NK-92 treated with Interleukin-12 subunit alpha and Interleukin-12 subunit beta, amount 100 ng/mL, for 24 hours (cell line): ENCODE measurements around the gene PEX7.
"Not testable (repeated sequence)": the region's sequence is repeated elsewhere in the genome, so short reads cannot be mapped to it uniquely, and the experiment has no call there.

Experiments used
- DNase-seq: peaks from one replicate; lab custom pipeline; 2025; lab: John Stamatoyannopoulos, UW

The PEX7 gene

DNA sequence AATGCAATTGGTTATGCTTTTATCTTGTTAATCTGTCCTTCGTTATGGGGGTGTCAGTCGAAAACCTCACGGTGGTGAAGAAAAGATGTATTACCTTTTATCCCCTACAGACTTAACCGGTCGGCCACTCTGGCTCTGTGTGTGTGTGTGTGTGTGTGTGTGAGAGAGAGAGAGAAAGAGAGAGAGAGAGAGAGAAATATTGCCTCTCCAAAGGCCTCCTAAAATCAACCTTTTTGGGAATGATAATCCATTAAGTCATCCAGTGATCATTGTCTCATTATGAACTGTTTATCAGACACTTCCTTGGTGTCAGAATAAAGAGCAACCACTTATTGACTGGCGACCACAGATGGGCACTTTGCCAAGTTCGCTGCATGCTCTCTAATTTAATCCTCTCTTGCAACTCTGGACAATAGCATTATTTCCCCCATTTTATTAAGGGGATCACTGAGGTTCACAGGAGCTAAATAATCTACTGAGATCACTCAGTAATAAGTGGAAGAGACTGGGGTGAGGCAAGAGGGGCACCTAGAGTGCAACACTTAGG, 130.4 kb downstream of the PEX7 start:
- no peak for DNase-seq

DNA sequence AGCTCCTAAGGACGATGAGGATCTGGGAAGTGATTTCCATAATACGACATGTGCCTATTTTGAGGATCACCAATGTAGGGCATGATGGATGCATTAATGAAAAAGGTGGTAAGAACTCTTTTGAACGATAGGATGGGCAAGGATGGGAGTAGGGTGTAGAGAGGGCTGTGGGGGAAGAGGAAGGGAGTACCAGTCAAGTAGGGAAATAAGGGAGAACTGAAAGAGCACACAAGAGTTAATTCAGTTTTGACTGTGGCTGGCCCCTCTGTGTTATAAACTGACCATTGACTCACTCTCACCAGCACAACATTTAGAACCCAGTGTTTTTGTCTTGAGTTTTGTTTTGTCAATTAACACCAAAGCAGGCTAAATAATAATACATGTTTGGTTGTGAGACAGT, 132.7 kb downstream of the PEX7 start:
- no peak for DNase-seq

DNA sequence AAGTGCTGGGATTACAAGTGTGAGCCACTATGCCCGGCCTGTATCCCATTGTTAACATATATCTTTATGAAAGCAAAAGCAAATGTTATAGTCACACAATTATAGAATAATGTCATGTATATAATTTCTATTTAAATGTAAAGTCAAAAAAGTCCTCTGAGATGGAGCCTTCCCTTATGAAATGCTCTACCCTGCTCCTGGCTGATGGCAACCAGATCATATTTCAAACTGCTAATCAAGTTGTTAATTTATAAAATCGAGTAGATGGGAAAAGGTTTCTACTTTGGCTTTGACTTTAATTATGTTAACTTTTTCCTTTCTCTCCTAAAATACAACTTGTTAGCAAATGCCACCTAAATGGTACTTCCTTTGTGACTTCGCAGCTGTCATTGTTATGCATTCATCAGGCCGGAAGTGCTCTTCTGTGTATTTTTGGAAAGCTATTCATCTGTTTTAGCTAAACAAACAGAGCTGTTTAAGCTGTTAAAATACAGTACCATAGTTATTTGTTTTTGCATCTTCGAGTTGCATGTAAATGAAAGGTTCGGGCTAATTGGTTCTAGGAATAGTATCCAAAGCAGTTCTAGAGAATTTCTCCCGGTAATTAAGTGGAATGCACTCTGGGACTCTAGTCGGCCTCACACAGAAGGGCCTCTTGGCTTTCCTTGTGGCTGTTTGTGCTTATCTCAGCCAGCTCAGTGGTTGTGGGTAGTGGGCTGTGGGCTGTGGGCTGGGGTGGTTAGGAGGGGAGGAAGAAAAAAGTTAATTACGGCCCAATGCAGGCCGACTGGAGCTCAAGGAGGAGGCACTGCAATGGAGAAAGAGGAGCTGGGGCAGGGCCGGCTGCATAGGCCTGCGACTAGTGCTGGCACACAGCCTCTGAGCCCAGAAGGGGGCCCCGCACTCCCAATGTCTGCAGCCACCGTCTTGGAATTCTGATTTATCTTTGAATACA, 134.5 kb downstream of the PEX7 start:
- no peak for DNase-seq

DNA sequence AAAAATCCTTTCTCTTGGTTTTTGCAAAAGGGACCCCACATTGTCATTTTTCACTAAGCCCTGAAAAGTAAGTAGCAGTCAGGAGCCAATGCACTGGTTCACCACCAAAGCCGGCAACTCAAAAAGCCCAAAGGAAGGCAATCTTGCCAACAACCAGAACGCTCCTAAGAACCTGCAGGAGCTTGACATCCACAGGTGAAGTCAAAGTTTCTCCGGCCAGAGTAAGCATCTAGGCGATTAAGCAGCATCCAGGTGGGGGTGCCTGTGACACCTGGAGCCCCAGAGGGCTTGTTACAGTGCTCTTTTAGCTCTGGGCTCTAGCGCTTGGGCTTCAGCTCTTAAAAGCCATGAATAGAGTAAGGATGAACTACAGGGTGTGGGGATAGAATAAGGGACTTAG, 135.8 kb downstream of the PEX7 start:
- no peak for DNase-seq

DNA sequence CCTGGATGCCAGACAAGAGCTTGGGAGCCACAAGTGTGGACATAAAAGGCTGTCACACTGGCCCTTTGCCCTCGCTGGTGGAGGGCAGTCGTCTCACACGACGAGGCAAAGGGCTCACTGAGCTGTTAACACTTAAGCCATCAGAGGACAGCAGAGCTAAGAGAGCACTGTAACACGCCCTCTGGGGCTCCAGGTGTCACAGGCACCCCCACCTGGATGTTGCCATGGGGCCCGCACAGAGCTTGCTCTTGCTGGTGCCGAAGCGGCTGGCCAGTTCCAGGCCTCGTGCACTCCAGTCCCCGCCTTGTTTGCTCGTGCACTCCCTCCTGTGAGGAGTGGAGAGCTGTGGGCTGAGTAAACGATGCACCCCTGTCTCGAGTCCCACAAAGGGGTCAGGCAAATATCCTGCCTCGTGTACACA, 137.1 kb downstream of the PEX7 start:
- no peak for DNase-seq

DNA sequence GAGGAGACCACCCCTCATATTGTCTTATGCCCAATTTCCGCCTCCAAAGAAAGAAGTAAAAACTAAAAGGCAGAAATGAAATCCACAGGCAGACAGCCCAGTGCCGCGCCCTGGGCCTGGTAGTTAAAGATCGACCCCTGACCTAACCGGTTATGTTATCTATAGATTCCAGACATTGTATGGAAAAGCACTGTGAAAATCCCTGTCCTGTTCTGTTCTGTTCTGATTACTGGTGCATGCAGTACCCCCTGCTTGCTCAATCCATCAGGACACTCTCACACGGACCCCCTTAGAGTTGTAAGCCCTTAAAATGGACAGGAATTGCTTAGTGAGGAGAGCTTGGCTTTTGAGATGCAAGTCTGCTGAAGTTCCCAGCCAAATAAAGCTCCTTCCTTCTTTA, 137.5 kb downstream of the PEX7 start:
- not testable (repeated sequence) for DNase-seq

DNA sequence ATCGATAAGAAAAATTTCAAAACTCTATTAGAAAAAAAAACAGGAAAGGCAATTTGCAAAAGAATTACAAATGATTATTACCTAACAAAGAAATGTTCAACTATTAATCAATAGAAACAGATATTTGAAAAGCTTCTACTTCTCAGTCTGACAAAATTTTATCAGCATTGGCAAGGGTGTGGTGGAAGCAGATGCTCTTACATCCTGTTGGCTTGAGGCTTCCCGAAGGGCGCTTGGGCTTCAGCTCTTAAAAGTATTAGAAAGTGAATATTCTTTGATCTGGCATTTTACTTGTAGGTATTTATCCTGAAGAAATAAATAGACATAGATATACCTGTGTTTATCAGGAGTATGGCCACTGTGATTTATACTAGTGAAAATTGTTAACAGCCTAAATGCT, 138.4 kb downstream of the PEX7 start:
- DNase-seq = no peak

DNA sequence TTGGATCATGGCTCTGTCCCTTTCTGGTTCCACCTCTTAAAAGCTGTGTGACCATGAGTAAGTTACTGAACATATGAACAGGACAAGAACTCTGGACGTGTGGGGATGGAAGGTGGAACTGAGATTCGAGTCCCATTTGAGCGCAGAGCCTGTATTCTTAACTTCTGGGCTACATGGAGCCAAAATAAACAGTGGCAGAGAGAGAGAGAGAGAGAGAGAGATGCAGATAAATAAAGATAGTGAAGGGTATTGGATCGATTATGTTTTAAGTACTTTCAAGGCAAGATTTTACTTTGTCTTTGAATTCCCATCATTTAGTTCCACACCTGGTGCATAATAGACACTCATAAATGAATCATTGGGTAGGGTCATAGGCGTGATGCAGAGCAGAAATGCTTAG, 139.5 kb downstream of the PEX7 start:
- no peak for DNase-seq

DNA sequence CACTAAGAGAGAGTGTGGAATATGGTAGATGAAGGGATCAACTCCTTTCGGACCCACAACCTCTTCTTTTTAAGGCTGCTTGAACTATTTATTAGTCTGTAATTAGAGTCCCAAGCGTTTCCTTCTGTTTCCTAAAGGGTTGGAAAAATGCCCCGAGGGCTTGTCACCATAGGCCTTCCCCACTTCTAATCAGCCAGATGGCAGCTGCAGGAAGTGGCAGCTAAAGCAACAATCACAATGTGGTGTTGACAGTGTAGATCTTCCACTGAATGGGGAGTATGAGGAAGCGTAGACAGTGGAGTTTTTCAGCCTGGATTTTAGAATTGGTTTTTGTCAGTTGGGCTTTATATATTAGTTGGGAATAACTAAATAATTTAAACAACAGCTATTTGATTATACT, 140.3 kb downstream of the PEX7 start:
- no peak for DNase-seq

DNA sequence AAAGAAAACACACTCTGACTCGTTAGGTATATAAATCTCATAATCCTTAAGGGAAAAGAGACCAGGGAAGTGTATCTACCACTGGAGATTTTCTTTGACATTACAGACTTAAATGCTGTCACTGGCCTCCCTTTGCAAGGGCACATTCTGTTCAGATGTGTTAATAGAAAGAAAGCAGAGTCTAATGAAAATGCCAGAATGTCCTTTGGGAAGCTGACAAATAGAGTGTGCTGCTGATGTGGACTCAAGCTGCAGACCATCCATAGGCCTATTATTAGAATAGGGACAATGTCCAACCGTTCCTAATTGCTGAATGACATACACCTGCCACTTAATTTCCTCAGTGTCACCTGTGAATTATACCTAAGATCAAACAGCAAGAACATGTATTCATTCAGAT, 140.9 kb downstream of the PEX7 start:
- DNase-seq = no peak
